Brain microvascular endothelial cell (primary cell): Measurements from ENCODE around the gene PERP.

ENCODE experiments used
- DNase-seq: peaks from one replicate; pipeline ENCODE4 v3.0.0-alpha.2; 2020
- H3K27ac ChIP-seq: fragments of 250-450 bp; sonication (Bioruptor Pico); 2 replicates; pipeline ENCODE4 v1.5.1; 2020; ENCODE audit warnings: mild to moderate bottlenecking, moderate library complexity
- H3K27me3 ChIP-seq: fragments of 250-450 bp; sonication (Bioruptor Pico); replicated peaks from 2 replicates; pipeline ENCODE4 v1.5.1; 2020; ENCODE audit warnings: mild to moderate bottlenecking
- H3K36me3 ChIP-seq: fragments of 250-450 bp; sonication (Bioruptor Pico); replicated peaks from 2 replicates; pipeline ENCODE4 v1.5.1; 2020; ENCODE audit warnings: mild to moderate bottlenecking
- H3K4me3 ChIP-seq: 2 replicates; pipeline ENCODE4 v1.5.1; 2011; ENCODE audit warnings: low read depth, mild to moderate bottlenecking, control low read depth, low read length, moderate library complexity
- in situ Hi-C: cut with HindIII; loops from 2 replicates; pipeline ENCODE4 v1.10.0; 2017; ENCODE audit warnings: low sequenced_read_pairs, low pct_ligation_motif_present
- TF ChIP-seq, protein P1 (sequence below): IDR thresholded peaks from 2 replicates; pipeline ENCODE4 v1.5.1; 2011; ENCODE audit warnings: low read depth, mild to moderate bottlenecking, moderate library complexity, low read length, control low read depth, inconsistent platforms; ENCODE audit errors: missing control alignments

PERP gene

GRCh38 chr6:138107078-138107751, at the start of gene PERP:
TSS of gene PERP (minus strand) at chr6:138107419. CDS start at chr6:138107340, 79 bp downstream.
- no peaks in the 10 kb centered on the region for H3K27me3 ChIP-seq
- H3K27ac ChIP-seq, result peak within 1 kb of the TSS; percentile 20
- peak; percentile 15 for DNase-seq
- H3K4me3 ChIP-seq, result peak within 1 kb of the TSS; percentile 77
- TF ChIP-seq, protein P1, sequence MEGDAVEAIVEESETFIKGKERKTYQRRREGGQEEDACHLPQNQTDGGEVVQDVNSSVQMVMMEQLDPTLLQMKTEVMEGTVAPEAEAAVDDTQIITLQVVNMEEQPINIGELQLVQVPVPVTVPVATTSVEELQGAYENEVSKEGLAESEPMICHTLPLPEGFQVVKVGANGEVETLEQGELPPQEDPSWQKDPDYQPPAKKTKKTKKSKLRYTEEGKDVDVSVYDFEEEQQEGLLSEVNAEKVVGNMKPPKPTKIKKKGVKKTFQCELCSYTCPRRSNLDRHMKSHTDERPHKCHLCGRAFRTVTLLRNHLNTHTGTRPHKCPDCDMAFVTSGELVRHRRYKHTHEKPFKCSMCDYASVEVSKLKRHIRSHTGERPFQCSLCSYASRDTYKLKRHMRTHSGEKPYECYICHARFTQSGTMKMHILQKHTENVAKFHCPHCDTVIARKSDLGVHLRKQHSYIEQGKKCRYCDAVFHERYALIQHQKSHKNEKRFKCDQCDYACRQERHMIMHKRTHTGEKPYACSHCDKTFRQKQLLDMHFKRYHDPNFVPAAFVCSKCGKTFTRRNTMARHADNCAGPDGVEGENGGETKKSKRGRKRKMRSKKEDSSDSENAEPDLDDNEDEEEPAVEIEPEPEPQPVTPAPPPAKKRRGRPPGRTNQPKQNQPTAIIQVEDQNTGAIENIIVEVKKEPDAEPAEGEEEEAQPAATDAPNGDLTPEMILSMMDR, result peak; percentile 1
- in situ Hi-C loops, result no loop called here
- no peaks in the 10 kb centered on the region for H3K36me3 ChIP-seq

DNA sequence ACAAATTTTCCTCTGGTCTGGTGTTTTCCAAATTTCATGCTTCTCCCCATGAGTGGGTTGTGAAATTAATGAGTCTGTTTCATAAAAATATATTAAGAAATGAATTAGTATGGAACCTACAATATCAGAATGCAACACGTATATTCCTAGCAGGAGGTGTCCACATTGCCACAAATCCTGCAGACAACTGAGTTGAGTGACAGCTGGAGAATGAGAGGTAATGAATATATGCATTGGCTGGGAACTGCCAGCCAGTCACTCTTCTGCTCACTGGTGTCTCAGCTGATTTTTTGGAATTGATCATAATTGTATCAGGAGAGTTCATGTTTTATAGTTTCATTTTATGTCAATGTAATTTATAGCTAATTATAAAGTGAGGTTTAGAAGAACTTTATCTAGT, 48.2 kb upstream of the PERP start:
- Histone ChIP-seq H3K27ac (no peak overlapping the region), H3K36me3 (no peaks in the 10 kb centered on the region), H3K27me3 (peaks cover 16% of the 10 kb centered on the region), H3K4me3 (no peak overlapping the region)
- DNase-seq, result no peak
- in situ Hi-C loops, result no loop called here
- TF ChIP-seq, protein P1, result no peak

DNA sequence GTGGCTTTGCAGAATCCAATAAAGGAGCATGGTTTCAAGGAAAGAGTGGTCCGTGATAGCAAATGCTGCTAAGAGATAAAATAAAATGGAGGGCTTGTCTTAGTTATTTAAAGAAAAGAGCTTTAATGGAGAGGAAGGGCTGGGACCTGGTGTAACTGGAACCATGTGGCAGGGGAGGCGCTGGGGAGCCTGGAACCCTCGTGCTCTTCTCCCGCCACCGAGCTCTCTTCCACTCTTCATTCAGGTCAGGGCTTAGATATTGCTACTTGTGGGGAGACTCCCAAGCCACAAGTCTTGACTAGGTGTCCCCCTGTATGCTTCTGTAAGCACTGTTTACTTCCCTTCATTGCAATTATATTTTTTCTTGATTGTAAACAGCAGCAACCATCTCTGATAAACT, 39.3 kb upstream of the PERP start:
- DNase-seq, result no peak
- Histone ChIP-seq H3K27me3 (peaks cover 2% of the 10 kb centered on the region), H3K27ac (no peak overlapping the region), H3K36me3 (no peaks in the 10 kb centered on the region), H3K4me3 (no peak overlapping the region)
- in situ Hi-C loops, result no loop called here
- TF ChIP-seq, protein P1, result no peak

GRCh38 chr6:138145402-138145801, 38.2 kb upstream of the PERP start:
- no peaks in the 10 kb centered on the region for H3K36me3 ChIP-seq
- in situ Hi-C loops, result no loop called here
- TF ChIP-seq, protein P1, result no peak
- H3K27ac ChIP-seq, result no peak overlapping the region
- peaks cover 2% of the 10 kb centered on the region for H3K27me3 ChIP-seq
- no peak overlapping the region for H3K4me3 ChIP-seq
- DNase-seq, result no peak

DNA sequence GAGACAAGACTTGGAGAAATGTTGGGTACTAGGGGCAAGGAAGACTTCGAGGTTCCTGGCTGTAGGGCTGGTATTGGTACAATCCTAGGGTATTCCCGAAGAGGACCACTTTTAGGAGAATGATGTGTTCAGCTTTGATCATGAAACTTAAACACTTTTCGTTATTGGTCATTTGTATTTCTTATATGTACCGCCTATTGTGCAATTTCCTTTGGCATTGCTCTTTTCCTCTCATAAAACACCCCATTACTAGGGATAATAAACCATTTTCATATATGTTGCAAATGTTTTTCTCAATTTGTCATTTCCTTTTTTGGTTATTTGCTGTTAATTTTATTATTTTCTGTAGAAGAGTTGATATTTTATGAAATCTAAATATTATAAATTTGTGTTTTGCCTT, 35.6 kb upstream of the PERP start:
- Histone ChIP-seq H3K27me3 (no peaks in the 10 kb centered on the region), H3K36me3 (no peaks in the 10 kb centered on the region), H3K27ac (no peak overlapping the region), H3K4me3 (no peak overlapping the region)
- no peak for DNase-seq
- in situ Hi-C loops, result no loop called here
- TF ChIP-seq, protein P1, result no peak

DNA sequence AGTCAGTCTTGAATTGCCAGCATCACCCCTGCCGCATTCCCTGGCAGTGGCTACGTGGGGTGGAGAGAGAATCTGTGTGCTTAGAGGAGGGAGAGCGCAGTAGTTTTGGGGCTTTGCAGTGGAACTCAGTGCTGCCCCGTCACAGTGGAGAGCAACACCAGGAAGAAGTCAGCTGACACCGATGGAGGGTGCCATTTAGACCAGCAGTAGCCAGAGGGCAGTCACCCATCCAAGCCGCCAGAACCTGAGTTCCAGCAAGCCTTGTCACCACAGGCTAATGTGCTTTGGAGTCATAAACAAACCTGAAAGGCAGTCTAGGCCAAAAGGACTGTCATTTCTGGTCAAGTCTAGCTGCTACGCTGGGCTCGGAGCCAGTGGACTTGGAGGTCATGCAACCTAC, 22.0 kb upstream of the PERP start:
- Histone ChIP-seq H3K27me3 (no peaks in the 10 kb centered on the region), H3K27ac (no peak overlapping the region), H3K4me3 (no peak overlapping the region), H3K36me3 (no peaks in the 10 kb centered on the region)
- DNase-seq, result no peak
- TF ChIP-seq, protein P1, result peak; percentile 21
- in situ Hi-C loops, result no loop called here
